ENCODE data around the gene CCDC127.
"Not testable (repeated sequence)": the region's sequence is repeated elsewhere in the genome, so short reads cannot be mapped to it uniquely, and the experiment has no call there.

Gene CCDC127

GRCh38 chr5:172421-172820, 45.5 kb downstream of the CCDC127 start:
- DNase-seq (ENCODE audit: low spot score), result no peak

- no peak for DNase-seq (ENCODE audit: low spot score)
Observed at GRCh38 chr5:171801-172331, 46.1 kb downstream of the CCDC127 start.

GRCh38 chr5:170971-171800, 46.8 kb downstream of the CCDC127 start:
- DNase-seq (ENCODE audit: low spot score), result no peak

- DNase-seq (ENCODE audit: low spot score), result no peak
Observed at GRCh38 chr5:169728-170094, 48.2 kb downstream of the CCDC127 start.

GRCh38 chr5:169071-169727, 48.8 kb downstream of the CCDC127 start:
- no peak for DNase-seq (ENCODE audit: low spot score)

- DNase-seq (ENCODE audit: low spot score), result no peak
Observed at GRCh38 chr5:167982-168660, 49.8 kb downstream of the CCDC127 start.

- no peak for DNase-seq (ENCODE audit: low spot score)
Observed at GRCh38 chr5:167511-167910, 50.4 kb downstream of the CCDC127 start.

GRCh38 chr5:166441-167372, 51.2 kb downstream of the CCDC127 start:
- no peak for DNase-seq (ENCODE audit: low spot score)

GRCh38 chr5:164783-165182, 53.2 kb downstream of the CCDC127 start:
- DNase-seq (ENCODE audit: low spot score), result not testable (repeated sequence)

GRCh38 chr5:164244-164643, 53.7 kb downstream of the CCDC127 start:
- DNase-seq (ENCODE audit: low spot score), result no peak

GRCh38 chr5:163841-164240, 54.1 kb downstream of the CCDC127 start:
- DNase-seq (ENCODE audit: low spot score), result no peak

- DNase-seq (ENCODE audit: low spot score), result no peak
Observed at GRCh38 chr5:163338-163620, 54.7 kb downstream of the CCDC127 start.

GRCh38 chr5:162565-163337, 55.2 kb downstream of the CCDC127 start:
- DNase-seq (ENCODE audit: low spot score), result no peak

- DNase-seq (ENCODE audit: low spot score), result no peak
Observed at GRCh38 chr5:162190-162564, 55.8 kb downstream of the CCDC127 start.

- DNase-seq (ENCODE audit: low spot score), result no peak
Observed at GRCh38 chr5:161803-162110, 56.2 kb downstream of the CCDC127 start.

GRCh38 chr5:160921-161802, 56.8 kb downstream of the CCDC127 start:
- DNase-seq (ENCODE audit: low spot score), result no peak

GRCh38 chr5:160173-160510, 57.8 kb downstream of the CCDC127 start:
- no peak for DNase-seq (ENCODE audit: low spot score)

- no peak for DNase-seq (ENCODE audit: low spot score)
Observed at GRCh38 chr5:159448-160172, 58.3 kb downstream of the CCDC127 start.

- no peak for DNase-seq (ENCODE audit: low spot score)
Observed at GRCh38 chr5:158807-159447, 59.0 kb downstream of the CCDC127 start.

Measured in hematopoietic multipotent progenitor cell treated with erythropoietin and hydrocortisone succinate and interleukin-3 and kit ligand, for 17 days (in vitro differentiated cells).